IPS DF 6.9 (cell line): ENCODE results near the gene MTURN.
A peak's percentile ranks its signal among the peaks of the same experiment; 100 is the strongest.

Experiments
- DNase-seq: peaks from one replicate; pipeline ENCODE4 v3.0.0-alpha.2; 2013; ENCODE audit warnings: low read depth, low spot score
- H3K27ac ChIP-seq: one replicate; pipeline ENCODE4 v1.5.1; 2013; ENCODE audit warnings: low read length, control low read depth
- H3K27me3 ChIP-seq: 2 replicates; pipeline ENCODE4 v1.6.1; 2013; ENCODE audit warnings: mild to moderate bottlenecking, low read length; ENCODE audit not compliant: control insufficient read depth, insufficient read depth
- H3K36me3 ChIP-seq: 2 replicates; pipeline ENCODE4 v1.6.1; 2013; ENCODE audit warnings: low read length; ENCODE audit not compliant: control insufficient read depth, insufficient read depth
- H3K4me1 ChIP-seq: 2 replicates; pipeline ENCODE4 v1.6.1; 2013; ENCODE audit warnings: low read length; ENCODE audit not compliant: control insufficient read depth, insufficient read depth
- H3K4me3 ChIP-seq: 2 replicates; pipeline ENCODE4 v1.5.1; 2013; ENCODE audit warnings: mild to moderate bottlenecking, low read length
- H3K9me3 ChIP-seq: 2 replicates; pipeline ENCODE4 v1.6.1; 2013; ENCODE audit warnings: low read length, inconsistent platforms; ENCODE audit not compliant: control insufficient read depth, insufficient read depth
- WGBS: extraction: QIAGEN DNeasy Blood & Tissue Kit; methylation state at CpG from one replicate; pipeline ENCODE4 v1.1.7; 2013; ENCODE audit warnings: mixed read lengths, missing lambda C conversion rate; ENCODE audit not compliant: insufficient read length, insufficient coverage; 5-methylcytosine and 5-hydroxymethylcytosine counted together

The MTURN gene

GRCh38 chr7:30162133-30162532 is 27.3 kb downstream of the MTURN start:
- no peaks in the 10 kb centered on the region for H3K27me3 ChIP-seq
- no peaks in the 10 kb centered on the region for H3K36me3 ChIP-seq
- H3K9me3 ChIP-seq, result no peaks in the 10 kb centered on the region
- H3K27ac ChIP-seq, result no peak overlapping the region
- no CpG with 5 or more reads among the region's 3 CpGs for WGBS
- no peak for DNase-seq
- H3K4me3 ChIP-seq, result no peak overlapping the region
- H3K4me1 ChIP-seq, result peaks cover 9% of the 10 kb centered on the region

- H3K4me1 ChIP-seq, result peaks cover 9% of the 10 kb centered on the region
- no peak overlapping the region for H3K4me3 ChIP-seq
- H3K27me3 ChIP-seq, result no peaks in the 10 kb centered on the region
- no peak overlapping the region for H3K27ac ChIP-seq
- no peaks in the 10 kb centered on the region for H3K9me3 ChIP-seq
- H3K36me3 ChIP-seq, result no peaks in the 10 kb centered on the region
- DNase-seq, result no peak
- WGBS, result no CpG with 5 or more reads among the region's 5 CpGs
Observed at GRCh38 chr7:30162622-30163124, 27.9 kb downstream of the MTURN start.

- H3K36me3 ChIP-seq, result no peaks in the 10 kb centered on the region
- no peaks in the 10 kb centered on the region for H3K27me3 ChIP-seq
- H3K4me3 ChIP-seq, result no peak overlapping the region
- peaks cover 11% of the 10 kb centered on the region for H3K4me1 ChIP-seq
- no peak for DNase-seq
- no peaks in the 10 kb centered on the region for H3K9me3 ChIP-seq
- no CpG with 5 or more reads among the region's 13 CpGs for WGBS
- no peak overlapping the region for H3K27ac ChIP-seq
Observed at GRCh38 chr7:30163231-30163894, 28.6 kb downstream of the MTURN start.

GRCh38 chr7:30164567-30164966 is 29.8 kb downstream of the MTURN start:
- no peak overlapping the region for H3K4me3 ChIP-seq
- no peaks in the 10 kb centered on the region for H3K27me3 ChIP-seq
- peaks cover 16% of the 10 kb centered on the region for H3K4me1 ChIP-seq
- peak; percentile 39 for DNase-seq
- WGBS, result no CpG with 5 or more reads among the region's 6 CpGs
- no peak overlapping the region for H3K27ac ChIP-seq
- no peaks in the 10 kb centered on the region for H3K36me3 ChIP-seq
- no peaks in the 10 kb centered on the region for H3K9me3 ChIP-seq

GRCh38 chr7:30165590-30165989 is 30.8 kb downstream of the MTURN start:
- WGBS, result no CpG with 5 or more reads among the region's 3 CpGs
- Histone ChIP-seq H3K27ac (no peak overlapping the region), H3K36me3 (no peaks in the 10 kb centered on the region), H3K4me1 (peaks cover 14% of the 10 kb centered on the region), H3K9me3 (no peaks in the 10 kb centered on the region), H3K27me3 (no peaks in the 10 kb centered on the region), H3K4me3 (no peak overlapping the region)
- DNase-seq, result no peak

- Histone ChIP-seq H3K36me3 (no peaks in the 10 kb centered on the region), H3K4me1 (peaks cover 13% of the 10 kb centered on the region), H3K27ac (no peak overlapping the region), H3K9me3 (no peaks in the 10 kb centered on the region), H3K4me3 (no peak overlapping the region), H3K27me3 (no peaks in the 10 kb centered on the region)
- no CpG with 5 or more reads among the region's 12 CpGs for WGBS
- no peak for DNase-seq
Observed at GRCh38 chr7:30166155-30166840, 31.5 kb downstream of the MTURN start.

- H3K27ac ChIP-seq, result no peak overlapping the region
- no peaks in the 10 kb centered on the region for H3K27me3 ChIP-seq
- no peaks in the 10 kb centered on the region for H3K36me3 ChIP-seq
- no peak for DNase-seq
- H3K4me3 ChIP-seq, result no peak overlapping the region
- no CpG with 5 or more reads among the region's 5 CpGs for WGBS
- H3K9me3 ChIP-seq, result no peaks in the 10 kb centered on the region
- peaks cover 11% of the 10 kb centered on the region for H3K4me1 ChIP-seq
Observed at GRCh38 chr7:30166841-30167235, 32.1 kb downstream of the MTURN start.

GRCh38 chr7:30167901-30168300 is 33.1 kb downstream of the MTURN start:
- H3K4me3 ChIP-seq, result no peak overlapping the region
- H3K27ac ChIP-seq, result no peak overlapping the region
- no peaks in the 10 kb centered on the region for H3K36me3 ChIP-seq
- peaks cover 11% of the 10 kb centered on the region for H3K4me1 ChIP-seq
- H3K9me3 ChIP-seq, result no peaks in the 10 kb centered on the region
- no CpG with 5 or more reads among the region's 6 CpGs for WGBS
- H3K27me3 ChIP-seq, result no peaks in the 10 kb centered on the region
- DNase-seq, result no peak

- Histone ChIP-seq H3K4me1 (peaks cover 11% of the 10 kb centered on the region), H3K4me3 (no peak overlapping the region), H3K9me3 (no peaks in the 10 kb centered on the region), H3K36me3 (no peaks in the 10 kb centered on the region), H3K27ac (no peak overlapping the region), H3K27me3 (no peaks in the 10 kb centered on the region)
- peak; percentile 41 for DNase-seq
- WGBS, result no CpG with 5 or more reads among the region's 16 CpGs
Observed at GRCh38 chr7:30168835-30169573, 34.2 kb downstream of the MTURN start.

GRCh38 chr7:30169579-30169978 is 34.8 kb downstream of the MTURN start:
- Histone ChIP-seq H3K4me3 (no peak overlapping the region), H3K36me3 (no peaks in the 10 kb centered on the region), H3K27me3 (no peaks in the 10 kb centered on the region), H3K27ac (no peak overlapping the region), H3K9me3 (no peaks in the 10 kb centered on the region), H3K4me1 (peaks cover 11% of the 10 kb centered on the region)
- no CpG with 5 or more reads among the region's 2 CpGs for WGBS
- DNase-seq, result no peak
